ENCODE data around the gene MBD5.
A peak's percentile ranks its signal among the peaks of the same experiment; 100 is the strongest.

MBD5 gene

GRCh38 chr2:148375214-148375613 is 354.3 kb downstream of the MBD5 start:
- no peak overlapping the region for H3K4me3 ChIP-seq (ENCODE audit: low read depth, low read length)
- no peak for TF ChIP-seq CTCF (conservative IDR thresholded peaks at IDR 0.05; ENCODE audit: low read depth, low read length)
- DNase-seq (ENCODE audit: low read depth), result no peak

GRCh38 chr2:148391324-148391723 is 370.4 kb downstream of the MBD5 start:
- peak; percentile 73 for DNase-seq (ENCODE audit: low read depth)
- H3K4me3 ChIP-seq (ENCODE audit: low read depth, low read length), result no peak overlapping the region
- TF ChIP-seq CTCF (conservative IDR thresholded peaks at IDR 0.05; ENCODE audit: low read depth, low read length), result no peak

GRCh38 chr2:148402786-148403185 is 381.9 kb downstream of the MBD5 start:
- no peak overlapping the region for H3K4me3 ChIP-seq (ENCODE audit: low read depth, low read length)
- DNase-seq (ENCODE audit: low read depth), result no peak
- TF ChIP-seq CTCF (conservative IDR thresholded peaks at IDR 0.05; ENCODE audit: low read depth, low read length), result no peak

GRCh38 chr2:148410899-148411298 is 390.0 kb downstream of the MBD5 start:
- no peak for TF ChIP-seq CTCF (conservative IDR thresholded peaks at IDR 0.05; ENCODE audit: low read depth, low read length)
- DNase-seq (ENCODE audit: low read depth), result no peak
- no peak overlapping the region for H3K4me3 ChIP-seq (ENCODE audit: low read depth, low read length)

- no peak for DNase-seq (ENCODE audit: low read depth)
- TF ChIP-seq CTCF (conservative IDR thresholded peaks at IDR 0.05; ENCODE audit: low read depth, low read length), result no peak
- no peak overlapping the region for H3K4me3 ChIP-seq (ENCODE audit: low read depth, low read length)
Measured at GRCh38 chr2:148416248-148416647, 395.4 kb downstream of the MBD5 start.

- no peak for TF ChIP-seq CTCF (conservative IDR thresholded peaks at IDR 0.05; ENCODE audit: low read depth, low read length)
- no peak for DNase-seq (ENCODE audit: low read depth)
- H3K4me3 ChIP-seq (ENCODE audit: low read depth, low read length), result no peak overlapping the region
Measured at GRCh38 chr2:148430101-148430500, 409.2 kb downstream of the MBD5 start.

GRCh38 chr2:148447877-148448276 is 427.0 kb downstream of the MBD5 start:
- no peak for TF ChIP-seq CTCF (conservative IDR thresholded peaks at IDR 0.05; ENCODE audit: low read depth, low read length)
- DNase-seq (ENCODE audit: low read depth), result no peak
- no peak overlapping the region for H3K4me3 ChIP-seq (ENCODE audit: low read depth, low read length)

All from choroid plexus epithelial cell (primary cell).